Stimulated activated CD4-positive, alpha-beta T cell treated with anti-CD3 and anti-CD28 coated beads, Interleukin-4, amount 100 ng/mL, for 48 hours (primary cell): ENCODE measurements around the gene CAPN12.
"Not testable (repeated sequence)": the region's sequence is repeated elsewhere in the genome, so short reads cannot be mapped to it uniquely, and the experiment has no call there.

Experiments
- DNase-seq, 2 donors: peaks; one replicate each; pipeline ENCODE4 v3.0.0-alpha.2; 2020; ENCODE audit warnings: low read depth in 2 of 2

The CAPN12 gene

DNA sequence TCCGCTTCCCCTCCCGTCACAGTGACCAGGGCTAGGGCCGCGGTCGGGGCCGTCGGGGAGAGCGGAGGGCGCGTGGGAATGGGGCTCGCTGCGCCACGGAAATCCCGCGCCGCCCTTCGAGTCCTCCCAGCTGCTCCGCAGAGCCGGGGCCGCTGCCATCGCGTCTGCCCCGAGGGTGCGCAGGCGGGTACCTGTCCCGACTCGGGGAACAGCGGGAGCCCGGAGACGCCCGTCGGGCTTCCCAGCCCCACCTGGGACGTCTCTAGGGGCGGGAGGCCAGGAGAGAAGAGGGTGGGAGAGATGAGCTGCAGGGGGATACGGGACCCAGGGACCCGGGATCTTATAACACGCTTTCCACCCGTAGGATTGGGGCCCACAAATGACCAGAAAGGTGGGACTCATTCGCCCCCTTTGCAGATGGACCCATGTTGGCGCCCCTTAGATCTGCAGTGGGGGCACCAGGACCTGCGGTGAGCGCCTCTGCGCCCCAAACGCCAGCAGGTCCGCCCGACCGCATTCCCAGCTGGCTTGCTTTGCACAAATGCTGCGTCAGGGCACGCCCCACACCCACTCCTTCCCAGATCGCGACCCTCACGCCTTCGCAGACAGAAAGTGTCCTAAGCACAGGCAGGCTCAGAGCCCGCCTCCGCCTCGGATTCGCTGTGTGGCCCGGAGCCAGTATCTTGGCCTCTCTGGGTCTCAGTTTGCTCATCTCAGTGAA lies 26.1 kb upstream of the CAPN12 start:
- not testable (repeated sequence) for DNase-seq

DNA sequence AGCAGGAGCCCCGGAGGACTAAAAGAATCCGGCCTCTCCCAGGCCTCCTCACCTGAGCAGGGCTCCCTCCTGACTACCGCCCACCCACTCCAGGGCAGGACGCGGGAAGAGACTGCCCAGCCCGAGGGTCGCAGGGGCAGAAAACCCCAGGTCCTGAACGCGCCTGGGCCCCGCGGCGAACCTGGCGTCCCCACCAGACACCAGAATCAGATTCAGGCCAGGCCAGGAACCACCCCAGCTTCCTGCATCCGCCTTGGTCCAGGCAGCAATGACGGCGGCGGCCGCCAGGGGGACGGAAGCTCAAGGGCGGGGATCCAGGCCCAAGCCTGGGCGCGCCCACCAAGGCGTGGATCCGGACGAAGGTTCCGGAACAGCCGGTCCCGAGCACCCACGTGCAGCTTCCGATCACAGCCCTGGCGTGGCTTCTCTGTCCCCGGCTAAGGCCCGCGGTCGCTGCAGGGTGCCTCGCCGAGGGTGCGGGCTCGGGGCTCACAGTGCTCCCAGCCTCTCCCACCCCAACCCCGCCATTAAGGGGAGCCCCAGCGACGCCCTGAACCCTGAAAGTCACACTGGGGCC lies 25.4 kb upstream of the CAPN12 start:
- DNase-seq, result peak; percentile 82 to 91

DNA sequence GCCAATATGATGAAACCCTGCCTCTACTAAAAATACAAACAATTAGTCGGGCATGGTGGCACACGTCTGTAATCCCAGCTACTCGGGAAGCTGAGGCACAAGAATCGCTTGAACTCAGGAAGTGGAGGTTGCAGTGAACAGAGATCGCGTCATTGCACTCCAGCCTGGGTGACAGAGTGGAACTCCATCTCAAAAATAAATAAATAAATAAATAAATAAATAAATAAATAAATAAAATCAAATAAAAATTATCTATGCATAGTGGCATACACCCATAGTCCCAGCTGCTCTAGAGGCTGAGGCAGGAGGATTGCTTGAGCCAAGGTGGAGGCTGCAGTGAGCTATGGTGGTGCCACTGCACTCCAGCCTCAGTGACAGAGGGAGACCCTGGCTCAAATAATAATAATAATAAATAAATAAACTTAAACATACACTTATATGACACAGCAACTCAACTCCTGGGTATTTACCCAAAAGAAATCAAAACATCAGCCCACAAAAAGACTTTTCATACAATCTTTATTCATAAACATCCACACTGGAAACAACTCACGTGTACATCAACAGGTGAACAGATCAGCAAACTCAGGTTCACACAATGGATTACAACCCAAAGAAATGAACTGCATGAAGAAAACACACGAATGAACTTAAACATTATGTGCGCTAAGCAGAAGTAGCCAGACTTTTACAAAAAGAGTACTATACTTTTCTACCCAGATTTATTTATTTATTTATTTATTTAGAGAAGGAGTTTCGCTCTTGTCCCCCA lies 22.2 kb upstream of the CAPN12 start:
- DNase-seq, result no peak

DNA sequence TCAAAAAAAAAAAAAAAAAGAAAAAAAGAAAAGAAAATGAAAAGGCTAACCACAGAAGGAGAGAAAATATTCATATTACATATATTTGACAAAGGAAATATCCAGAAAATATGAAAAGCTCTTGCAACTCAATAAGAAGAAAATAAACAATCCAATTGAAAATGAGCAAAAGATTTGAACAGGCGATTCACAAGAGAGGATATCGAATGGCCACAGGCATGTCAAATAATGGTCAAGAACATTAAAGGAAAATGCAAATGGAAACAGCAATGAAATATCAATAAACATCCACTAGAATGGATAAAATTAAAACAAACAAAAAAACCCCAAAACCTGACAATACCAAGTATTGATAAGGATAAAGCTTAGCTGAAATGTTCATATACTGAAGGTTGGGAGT lies 20.9 kb upstream of the CAPN12 start:
- no peak for DNase-seq

DNA sequence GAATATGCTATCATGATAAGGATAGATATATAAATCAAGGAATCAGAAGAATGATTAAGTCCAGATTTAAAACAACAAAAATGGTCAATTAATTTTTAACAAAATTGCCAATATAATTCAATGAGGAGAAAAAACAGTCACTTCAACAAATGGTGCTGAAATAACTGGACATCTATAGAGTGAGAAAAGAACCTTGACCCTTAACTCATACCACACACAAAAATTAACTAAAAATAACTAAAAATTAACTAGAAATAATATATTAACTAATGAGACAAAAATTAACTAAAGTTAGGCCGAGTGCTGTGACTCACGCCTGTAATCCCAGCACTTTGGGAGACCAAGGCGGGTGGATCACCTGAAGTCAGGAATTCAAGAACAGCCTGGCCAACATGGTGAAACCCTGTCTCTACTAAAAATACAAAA lies 19.5 kb upstream of the CAPN12 start:
- DNase-seq, result no peak

DNA sequence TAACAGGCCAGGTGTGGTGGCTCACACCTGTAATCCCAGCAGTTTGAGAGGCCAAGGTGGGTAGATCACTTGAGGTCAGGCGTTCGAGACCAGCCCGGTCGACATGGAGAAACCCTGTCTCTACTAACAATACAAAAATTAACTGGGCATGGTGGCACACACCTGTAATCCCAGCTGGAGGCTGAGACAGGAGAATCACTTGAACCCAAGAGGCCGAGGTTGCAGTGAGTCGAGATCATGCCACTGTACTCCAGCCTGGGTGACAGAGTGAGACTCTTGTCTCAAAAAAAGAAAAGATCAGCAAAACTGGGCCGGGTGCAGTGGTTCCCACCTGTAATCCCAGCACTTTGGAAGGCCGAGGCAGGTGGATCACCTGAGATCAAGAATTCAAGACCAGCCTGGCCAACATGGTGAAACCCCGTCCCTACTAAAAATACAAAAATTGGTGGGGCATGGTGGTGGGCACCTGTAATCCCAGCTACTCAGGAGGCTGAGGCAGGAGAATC lies 17.7 kb upstream of the CAPN12 start:
- DNase-seq, result not testable (repeated sequence)

DNA sequence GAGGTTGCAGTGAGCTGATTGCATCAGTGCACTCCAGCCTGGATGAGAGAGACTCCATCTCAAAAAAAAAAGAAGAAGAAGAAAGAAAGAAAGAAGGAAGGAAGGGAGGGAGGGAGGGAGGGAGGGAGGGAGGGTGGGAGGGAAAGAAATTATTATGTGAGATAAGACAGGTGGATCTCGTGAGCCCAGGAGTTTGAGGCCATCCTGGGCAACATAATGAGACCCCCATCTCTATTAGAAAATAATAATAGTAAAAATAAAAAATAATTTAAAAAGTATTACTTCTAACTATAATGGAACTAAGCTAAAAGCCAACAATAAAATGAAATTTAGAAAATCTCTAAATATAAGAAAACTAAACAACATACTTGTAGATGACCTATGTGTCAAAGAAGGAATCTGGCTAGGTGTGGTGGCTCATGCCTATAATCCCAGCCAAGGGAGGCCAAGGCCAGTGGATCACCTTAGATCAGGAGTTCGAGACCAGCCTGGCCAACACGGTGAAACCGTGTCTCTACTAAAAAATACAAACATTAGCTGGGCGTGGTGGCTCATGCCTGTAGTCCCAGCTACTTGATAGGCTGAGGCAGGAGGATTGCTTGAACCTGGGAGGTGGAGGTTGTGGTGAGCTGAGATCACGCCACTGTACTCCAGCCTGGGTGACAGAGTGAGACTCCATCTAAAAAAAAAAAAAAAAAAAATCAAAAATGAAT lies 16.7 kb upstream of the CAPN12 start:
- DNase-seq, result not testable (repeated sequence)

DNA sequence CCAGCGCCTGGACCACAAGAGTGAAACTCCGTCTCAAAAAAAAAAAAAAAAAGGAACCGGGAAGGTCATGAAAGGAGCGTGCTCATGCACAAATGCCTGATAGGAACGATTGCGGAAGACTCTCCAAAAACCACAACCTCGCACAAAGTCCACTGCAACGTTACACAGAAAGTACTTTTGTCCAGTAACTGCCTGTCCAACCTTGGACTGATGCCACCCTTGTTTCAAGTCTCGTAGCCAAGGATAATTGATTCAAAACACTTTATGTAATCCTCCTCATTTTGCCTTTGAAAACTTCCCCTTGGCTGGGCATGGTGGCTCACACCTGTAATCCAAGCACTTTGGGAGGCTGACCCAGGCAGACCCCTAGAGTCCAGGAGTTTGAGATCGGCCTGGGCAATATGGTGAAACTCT lies 15.3 kb upstream of the CAPN12 start:
- no peak for DNase-seq

DNA sequence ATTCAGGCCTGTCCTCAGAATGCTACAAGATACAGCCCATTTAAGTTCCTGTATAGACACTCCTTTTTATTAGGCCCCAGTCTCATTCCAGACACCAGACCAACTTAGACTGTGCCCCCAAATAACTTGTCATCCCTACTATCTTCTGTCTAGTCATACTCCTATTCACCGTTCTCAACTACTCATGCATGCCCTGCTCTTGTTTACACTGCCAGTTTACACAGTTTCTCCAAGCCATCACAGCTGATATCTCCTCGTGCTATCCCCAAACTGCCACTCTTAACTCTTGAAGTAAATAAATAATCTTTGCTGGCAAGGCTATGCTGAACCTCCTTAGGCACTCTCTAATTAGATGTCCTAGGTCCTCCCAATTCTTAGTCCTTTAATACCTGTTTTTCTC lies 9.9 kb upstream of the CAPN12 start:
- DNase-seq, result not testable (repeated sequence)

DNA sequence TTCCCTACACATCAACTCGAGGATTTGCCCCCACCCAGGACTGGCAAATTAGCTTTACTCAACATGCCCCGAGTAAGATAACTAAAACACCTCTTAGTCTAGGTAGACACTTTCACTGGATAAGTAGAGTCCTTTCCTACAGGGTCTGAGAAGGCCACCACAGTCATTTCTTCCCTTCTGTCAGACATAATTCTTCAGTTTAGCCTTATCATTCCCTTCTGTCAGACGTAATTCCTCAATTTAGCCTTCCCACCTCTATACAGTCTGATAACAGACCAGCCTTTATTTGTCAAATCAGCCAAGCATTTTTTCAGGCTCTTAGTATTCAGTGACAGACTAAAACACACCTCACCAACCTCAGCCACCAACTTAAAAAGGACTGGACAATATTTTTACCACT lies 9.5 kb upstream of the CAPN12 start:
- DNase-seq, result not testable (repeated sequence)

DNA sequence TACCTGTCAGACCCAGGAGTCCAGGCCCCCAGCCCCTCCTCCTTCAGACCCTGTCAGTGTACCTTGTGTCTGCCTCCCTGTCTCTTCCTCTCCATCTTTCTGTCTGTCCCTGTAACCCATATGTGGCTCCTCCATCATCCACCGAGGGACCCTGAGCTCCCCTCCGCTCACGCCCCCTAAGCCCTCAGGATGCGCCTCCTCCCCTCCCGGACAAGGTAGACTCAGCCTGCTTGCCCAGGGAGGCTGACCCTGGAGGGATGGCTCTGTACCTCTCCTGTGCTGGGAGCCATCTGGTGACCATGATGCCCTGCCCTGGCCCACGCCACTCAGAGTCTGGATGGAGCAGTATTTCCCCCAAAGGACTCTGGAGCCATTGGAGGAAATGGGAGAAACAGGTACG lies 1.0 kb upstream of the CAPN12 start:
- DNase-seq, result no peak

DNA sequence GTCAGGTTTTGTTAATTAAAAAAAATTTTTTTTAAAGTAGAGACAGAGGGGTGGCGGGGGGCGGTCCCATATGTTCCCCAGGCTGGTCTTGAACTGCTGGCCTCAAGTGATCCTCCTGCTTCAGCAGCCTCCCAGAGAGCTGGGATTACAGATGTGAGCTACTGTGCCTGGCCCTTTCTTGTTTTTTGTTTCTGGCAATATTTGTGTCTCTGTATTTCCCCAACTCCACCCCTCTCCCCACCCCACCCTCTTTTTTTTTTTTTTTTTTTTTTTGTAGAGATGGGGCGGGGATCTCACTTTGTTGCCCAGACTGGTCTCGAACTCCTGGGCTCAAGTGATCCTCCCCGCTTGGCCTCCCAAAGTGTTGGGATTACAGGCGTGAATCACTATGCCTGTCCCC lies 600 bp upstream of the CAPN12 start:
- DNase-seq, result no peak

DNA sequence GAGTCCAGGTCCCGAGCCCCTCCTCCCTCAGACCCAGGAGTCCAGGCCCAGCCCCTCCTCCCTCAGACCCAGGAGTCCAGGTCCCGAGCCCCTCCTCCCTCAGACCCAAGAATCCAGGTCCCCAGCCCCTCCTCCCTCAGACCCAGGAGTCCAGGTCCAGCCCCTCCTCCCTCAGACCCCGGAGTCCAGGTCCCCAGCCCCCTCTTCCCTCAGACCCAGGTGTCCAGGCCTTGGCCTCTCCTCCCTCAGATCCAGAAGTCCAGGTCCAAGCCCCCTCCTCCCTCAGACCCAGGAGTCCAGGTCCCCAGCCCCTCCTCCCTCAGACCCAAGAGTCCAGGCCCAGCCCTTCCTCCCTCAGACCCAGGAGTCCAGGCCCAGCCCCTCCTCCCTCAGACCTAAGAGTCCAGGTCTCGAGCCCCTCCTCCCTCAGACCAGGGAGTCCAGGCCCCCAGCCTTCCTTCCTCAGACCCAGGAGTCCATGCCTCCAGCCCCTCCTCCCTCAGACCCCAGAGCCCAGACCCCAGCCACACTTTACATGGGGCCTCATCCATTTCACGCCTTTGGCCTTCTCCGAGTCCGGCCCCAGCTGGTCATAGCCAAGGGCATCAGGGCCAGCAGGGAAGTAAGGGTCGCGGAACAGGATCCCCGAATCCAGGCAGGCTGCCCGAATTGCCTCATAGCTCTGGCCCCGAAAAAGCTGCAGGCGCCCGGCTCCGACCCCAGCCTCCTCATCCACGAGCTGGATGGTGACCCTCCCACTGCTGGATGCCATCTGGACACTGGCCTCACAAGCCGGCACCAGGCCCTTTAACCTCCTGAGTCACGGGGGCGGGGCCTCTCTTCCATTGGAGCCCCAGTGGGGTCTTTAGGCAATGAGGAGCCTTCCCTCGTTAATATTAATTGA lies 628 bp downstream of the CAPN12 start:
- DNase-seq, result no peak

DNA sequence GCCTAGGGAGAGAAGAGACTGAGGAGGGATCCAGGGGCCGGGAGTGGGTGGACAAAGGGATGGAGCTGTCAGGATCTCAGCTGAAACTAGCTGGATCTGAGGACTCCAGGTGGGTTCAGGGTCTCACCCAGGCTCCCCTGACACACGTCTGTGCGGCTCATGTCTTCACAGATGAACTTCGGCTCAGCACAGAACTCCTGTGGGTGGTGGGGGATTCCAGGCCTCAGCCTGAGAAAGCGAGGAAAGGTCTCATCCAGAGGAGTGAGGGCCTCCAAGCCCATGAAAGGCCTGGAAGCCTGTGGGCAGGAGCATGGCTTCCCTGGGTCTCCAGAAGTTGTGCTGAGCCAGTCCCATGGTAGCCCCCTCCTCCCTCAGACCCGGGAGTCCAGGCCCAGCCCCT lies 1.4 kb downstream of the CAPN12 start:
- DNase-seq, result no peak

DNA sequence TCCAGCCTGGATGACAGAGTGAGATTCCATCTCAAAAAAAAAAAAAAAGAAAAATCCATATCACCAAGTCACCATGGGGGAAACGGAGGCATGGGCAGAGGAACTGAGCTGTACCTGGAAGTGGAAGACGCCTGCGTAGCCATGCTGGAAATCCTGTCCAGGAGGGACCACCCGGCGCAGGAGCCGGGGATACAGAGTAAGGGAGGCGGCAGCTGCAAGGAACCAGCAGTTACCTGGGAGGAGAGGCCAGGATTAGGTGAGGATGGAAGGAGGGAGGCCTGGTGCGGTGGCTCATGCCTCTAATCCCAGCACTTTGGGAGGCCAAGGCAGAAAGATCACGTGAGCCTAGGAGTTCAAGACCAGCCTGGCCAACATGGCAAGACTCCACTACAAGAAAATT lies 2.0 kb downstream of the CAPN12 start:
- no peak for DNase-seq

DNA sequence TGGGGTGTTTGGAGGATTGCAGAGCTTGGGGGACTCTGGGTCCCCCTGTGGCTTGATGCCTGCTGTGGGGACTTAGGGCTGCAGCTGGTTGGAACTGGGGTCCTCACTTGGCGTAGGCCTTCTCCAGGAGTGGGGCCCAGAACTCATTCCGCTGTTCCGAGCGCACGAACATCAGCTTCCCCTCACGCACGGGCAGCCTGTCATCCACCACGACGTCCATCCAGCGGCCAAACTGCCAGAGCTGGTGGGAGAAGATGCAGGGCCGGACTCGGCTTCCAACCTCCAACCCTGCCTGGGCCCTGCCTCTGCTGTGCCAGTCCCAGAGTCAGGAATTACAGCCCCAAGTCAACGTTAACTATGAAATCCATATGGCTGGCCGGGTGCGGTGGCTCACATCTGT lies 2.6 kb downstream of the CAPN12 start:
- DNase-seq, result no peak

DNA sequence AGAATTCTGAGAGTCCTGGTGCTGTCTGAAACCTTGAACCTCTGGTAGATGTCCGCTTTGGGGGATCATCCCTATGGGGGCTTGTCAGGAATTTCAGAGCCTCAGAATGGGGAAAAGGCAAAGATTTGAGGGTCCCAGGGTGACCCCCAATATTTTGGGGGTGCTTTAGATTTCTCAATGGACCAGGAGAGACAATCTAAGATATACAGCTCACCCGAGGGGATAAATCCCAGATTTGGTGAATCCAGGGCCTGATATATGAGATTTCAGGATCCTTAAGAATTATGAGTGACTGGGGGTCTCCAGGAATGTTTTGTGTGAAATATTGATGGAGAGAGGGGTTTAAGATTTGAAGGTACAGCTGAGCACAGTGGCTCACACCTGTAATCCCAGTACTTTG lies 3.3 kb downstream of the CAPN12 start:
- no peak for DNase-seq

DNA sequence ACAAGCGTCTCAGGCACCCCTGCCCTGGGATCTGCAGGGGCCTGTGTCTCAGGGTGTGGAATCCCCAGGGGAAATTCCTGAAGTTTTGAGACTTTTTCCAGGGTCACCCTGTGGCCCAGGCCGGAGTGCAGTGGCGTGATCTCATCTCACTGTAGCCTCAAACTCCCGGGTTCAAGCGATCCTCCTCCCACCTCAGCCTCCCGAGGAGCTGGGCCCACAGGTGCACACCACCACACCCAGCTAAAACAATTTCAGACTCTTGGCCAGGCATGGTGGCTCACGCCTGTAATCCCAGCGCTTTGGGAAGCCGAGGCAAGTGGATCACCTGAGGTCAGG lies 4.0 kb downstream of the CAPN12 start:
- DNase-seq, result no peak

DNA sequence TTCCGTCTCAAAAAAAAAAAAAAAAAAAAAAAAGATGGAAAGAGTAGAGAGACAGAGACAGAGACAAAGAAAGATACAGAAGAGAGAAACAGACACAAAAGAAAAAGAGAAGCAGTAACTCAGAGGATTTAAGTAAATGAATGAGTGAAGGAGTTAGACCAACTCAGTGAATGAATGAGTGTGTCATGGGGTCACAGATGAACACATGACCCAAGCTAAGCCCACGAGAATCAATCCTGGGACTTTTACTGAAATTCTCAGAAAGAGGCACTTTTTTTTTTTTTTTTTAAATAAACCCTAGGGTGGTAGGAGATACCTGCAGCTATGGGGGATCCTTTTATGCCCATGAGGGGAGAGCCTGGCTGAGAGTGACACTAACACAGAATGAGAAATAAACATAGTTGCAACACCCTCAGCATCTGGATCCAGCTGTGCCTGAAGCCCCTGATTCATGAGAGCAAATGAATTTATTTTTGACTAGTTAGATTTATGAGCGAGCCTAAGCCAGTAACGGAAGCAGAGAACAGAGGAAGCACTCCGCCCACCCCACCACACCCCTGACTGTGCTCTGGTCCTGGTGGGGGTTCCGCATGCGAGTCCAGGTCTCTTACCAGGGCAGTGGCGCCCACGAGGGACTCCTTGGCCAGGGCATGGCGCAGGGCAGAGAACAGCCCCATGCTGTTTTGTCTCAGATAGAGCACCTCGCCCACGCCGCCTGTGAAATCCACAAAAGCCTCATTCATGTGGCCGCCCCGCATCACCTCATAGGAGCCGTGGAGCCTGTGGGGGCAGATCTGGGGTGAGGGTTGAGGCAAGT lies 4.6 kb downstream of the CAPN12 start:
- DNase-seq, result no peak
